Progenitor cell of endocrine pancreas (in vitro differentiated cells): ENCODE data around the gene MBD5. TPM values are rescaled to one million over a fixed set of nuclear protein-coding genes. Genes with fewer than 3 reads are reported as not detected.

Experiments
- DNase-seq: peaks from one replicate; pipeline ENCODE4 v3.0.0; 2021; ENCODE audit warnings: low spot score; ENCODE audit not compliant: unreplicated experiment
- H3K27ac Mint-ChIP-seq: 2 replicates; pipeline ENCODE4 v1.8.0; 2021; ENCODE audit warnings: mild to moderate bottlenecking, moderate library complexity, mixed read lengths
- H3K27me3 Mint-ChIP-seq: 2 replicates; pipeline ENCODE4 v1.8.0; 2021; ENCODE audit warnings: mixed read lengths
- H3K36me3 Mint-ChIP-seq: 2 replicates; pipeline ENCODE4 v1.8.0; 2022; ENCODE audit warnings: mixed read lengths; ENCODE audit not compliant: insufficient read depth
- H3K4me1 Mint-ChIP-seq: 2 replicates; pipeline ENCODE4 v1.8.0; 2021; ENCODE audit warnings: low read depth, mixed read lengths
- H3K4me3 Mint-ChIP-seq: 2 replicates; pipeline ENCODE4 v1.8.0; 2021; ENCODE audit warnings: low read depth, mild to moderate bottlenecking, moderate library complexity, mixed read lengths
- H3K9me3 Mint-ChIP-seq: 2 replicates; pipeline ENCODE4 v1.8.0; 2021; ENCODE audit warnings: low read depth, mixed read lengths
- CTCF ChIP-seq: fragments of 200-600 bp; sonication (generic); IDR thresholded peaks from one replicate; pipeline ENCODE4 v1.5.0; 2021; ENCODE audit warnings: antibody characterized with exemption, mild to moderate bottlenecking; ENCODE audit not compliant: unreplicated experiment
- total RNA-seq: library from RNA; stranded (reverse); gene quantifications from 2 replicates; pipeline ENCODE4 v1.2.1, GENCODE V29; 2021

The MBD5 gene
- total RNA-seq, 1 donor from 2014 or later = 65.6 TPM

- no peak for DNase-seq
Observed at GRCh38 chr2:148527488-148528340, 506.8 kb downstream of the MBD5 start.

DNA sequence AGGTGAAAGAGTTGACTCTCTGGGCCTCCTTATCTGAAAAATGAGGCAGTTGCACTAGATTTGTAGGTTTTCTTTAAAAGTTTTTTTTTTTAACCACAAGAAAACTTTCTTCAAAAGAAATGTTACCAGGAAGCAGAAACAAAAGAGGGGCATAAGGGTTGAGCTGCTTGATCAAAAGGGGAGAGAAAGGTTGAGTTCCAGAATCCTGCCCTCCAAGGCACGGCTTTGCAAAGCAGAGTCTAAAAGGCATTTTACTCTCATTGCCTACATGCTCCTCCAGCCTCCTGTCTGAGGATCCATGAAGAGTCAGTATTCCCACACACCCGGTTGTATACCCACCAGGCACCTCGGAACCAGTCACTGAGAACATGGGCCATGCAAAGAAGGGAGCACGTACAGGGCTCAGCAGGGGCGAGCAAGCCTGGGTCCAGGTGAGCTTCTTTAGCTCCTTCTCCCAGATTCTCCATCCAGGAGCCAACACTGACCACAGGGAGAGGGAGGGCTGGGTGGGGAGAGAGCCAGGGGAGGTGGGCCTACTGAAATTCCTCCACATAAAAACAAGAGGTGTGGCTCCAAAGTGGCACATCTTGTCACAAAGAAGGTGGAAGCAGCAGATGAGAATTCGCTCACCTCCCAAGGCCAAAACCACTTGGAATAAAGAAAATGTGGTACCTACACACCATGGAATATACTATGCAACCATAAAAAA is 507.6 kb downstream of the MBD5 start:
- DNase-seq = no peak
- Mint-ChIP-seq H3K27ac (no peak overlapping the region), H3K27me3 (peaks cover 4% of the 10 kb centered on the region), H3K4me1 (peaks cover 1% of the 10 kb centered on the region), H3K4me3 (no peak overlapping the region), H3K9me3 (no peaks in the 10 kb centered on the region), H3K36me3 (no peaks in the 10 kb centered on the region)
- no peak for TF ChIP-seq CTCF

More at GRCh38 chr2:148527488-148528340, 506.8 kb downstream of the MBD5 start:
- Mint-ChIP-seq H3K36me3 (no peaks in the 10 kb centered on the region), H3K27me3 (no peaks in the 10 kb centered on the region), H3K4me1 (peaks cover 5% of the 10 kb centered on the region), H3K4me3 (no peak overlapping the region), H3K27ac (no peak overlapping the region), H3K9me3 (no peaks in the 10 kb centered on the region)
- TF ChIP-seq CTCF = no peak

GRCh38 chr2:148529745-148530144 is 508.9 kb downstream of the MBD5 start:
- no peak overlapping the region for H3K4me3 Mint-ChIP-seq
- H3K4me1 Mint-ChIP-seq = no peaks in the 10 kb centered on the region
- DNase-seq = no peak
- H3K27me3 Mint-ChIP-seq = peaks cover 4% of the 10 kb centered on the region
- H3K9me3 Mint-ChIP-seq = no peaks in the 10 kb centered on the region
- TF ChIP-seq CTCF = no peak
- no peaks in the 10 kb centered on the region for H3K36me3 Mint-ChIP-seq
- no peak overlapping the region for H3K27ac Mint-ChIP-seq

DNA sequence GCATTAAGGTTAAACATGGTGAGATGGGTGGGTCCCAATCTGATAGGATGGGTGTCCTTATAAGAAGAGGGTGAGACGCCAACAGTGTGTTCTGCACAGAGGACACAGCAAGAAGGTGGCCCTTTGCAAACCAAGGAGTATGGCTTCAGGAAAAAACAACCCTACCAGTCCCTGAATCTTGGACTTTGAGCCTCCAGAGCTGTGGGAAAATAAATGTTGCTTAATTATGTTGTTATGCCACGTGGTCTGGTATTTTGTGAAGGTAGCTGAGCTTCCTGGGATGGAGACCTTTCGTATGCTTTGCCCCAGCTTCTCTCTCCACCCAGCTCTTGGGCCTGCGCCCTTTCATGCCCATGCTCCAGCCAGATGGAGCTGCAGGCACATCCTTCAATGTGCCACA is 509.5 kb downstream of the MBD5 start:
- DNase-seq = no peak
- Mint-ChIP-seq H3K4me1 (no peaks in the 10 kb centered on the region), H3K27ac (no peak overlapping the region), H3K36me3 (no peaks in the 10 kb centered on the region), H3K4me3 (no peak overlapping the region), H3K27me3 (peaks cover 4% of the 10 kb centered on the region), H3K9me3 (no peaks in the 10 kb centered on the region)
- TF ChIP-seq CTCF = no peak

DNA sequence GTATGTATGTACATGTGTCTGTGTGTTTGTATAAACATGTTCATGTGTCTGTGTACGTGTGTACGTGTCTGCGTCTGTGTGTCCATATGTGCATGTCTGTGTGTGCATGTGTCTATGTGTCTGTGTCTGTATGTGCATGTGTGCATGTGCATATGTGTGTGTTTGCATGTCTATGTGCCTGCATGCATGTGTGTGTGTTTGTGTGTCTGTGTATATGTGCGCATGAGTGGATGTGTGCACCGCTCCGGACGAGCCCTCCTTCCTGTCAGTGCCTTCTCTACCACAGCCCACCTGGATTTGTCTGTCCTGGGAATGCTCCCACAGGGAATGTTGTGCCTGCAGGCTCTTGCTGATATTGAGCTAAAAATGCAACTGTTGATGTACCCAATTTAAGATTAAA is 510.3 kb downstream of the MBD5 start:
- Mint-ChIP-seq H3K27me3 (peaks cover 4% of the 10 kb centered on the region), H3K36me3 (no peaks in the 10 kb centered on the region), H3K9me3 (no peaks in the 10 kb centered on the region), H3K4me3 (no peak overlapping the region), H3K27ac (no peak overlapping the region), H3K4me1 (no peaks in the 10 kb centered on the region)
- TF ChIP-seq CTCF = no peak
- no peak for DNase-seq
